ENCODE results near the gene SHCBP1L. TPM values are rescaled to one million over a fixed set of nuclear protein-coding genes. Genes with fewer than 3 reads are reported as not detected.
"Not testable (repeated sequence)": the region's sequence is repeated elsewhere in the genome, so short reads cannot be mapped to it uniquely, and the experiment has no call there.

Gene SHCBP1L
- total RNA-seq, 1 donor from 2014 or later: not detected

GRCh38 chr1:182955596-182956588, 2.9 kb upstream of the SHCBP1L start:
- DNase-seq: no peak
- Mint-ChIP-seq H3K4me1 (ENCODE audit: low read depth, unreplicated experiment) (peaks cover 6% of the 10 kb centered on the region), H3K36me3 (ENCODE audit: unreplicated experiment) (no peaks in the 10 kb centered on the region), H3K9me3 (ENCODE audit: unreplicated experiment) (no peaks in the 10 kb centered on the region), H3K4me3 (ENCODE audit: unreplicated experiment) (no peak overlapping the region), H3K27ac (ENCODE audit: unreplicated experiment) (peak overlapping the region; percentile 8), H3K27me3 (ENCODE audit: unreplicated experiment) (no peaks in the 10 kb centered on the region)
- TF ChIP-seq, protein P1, sequence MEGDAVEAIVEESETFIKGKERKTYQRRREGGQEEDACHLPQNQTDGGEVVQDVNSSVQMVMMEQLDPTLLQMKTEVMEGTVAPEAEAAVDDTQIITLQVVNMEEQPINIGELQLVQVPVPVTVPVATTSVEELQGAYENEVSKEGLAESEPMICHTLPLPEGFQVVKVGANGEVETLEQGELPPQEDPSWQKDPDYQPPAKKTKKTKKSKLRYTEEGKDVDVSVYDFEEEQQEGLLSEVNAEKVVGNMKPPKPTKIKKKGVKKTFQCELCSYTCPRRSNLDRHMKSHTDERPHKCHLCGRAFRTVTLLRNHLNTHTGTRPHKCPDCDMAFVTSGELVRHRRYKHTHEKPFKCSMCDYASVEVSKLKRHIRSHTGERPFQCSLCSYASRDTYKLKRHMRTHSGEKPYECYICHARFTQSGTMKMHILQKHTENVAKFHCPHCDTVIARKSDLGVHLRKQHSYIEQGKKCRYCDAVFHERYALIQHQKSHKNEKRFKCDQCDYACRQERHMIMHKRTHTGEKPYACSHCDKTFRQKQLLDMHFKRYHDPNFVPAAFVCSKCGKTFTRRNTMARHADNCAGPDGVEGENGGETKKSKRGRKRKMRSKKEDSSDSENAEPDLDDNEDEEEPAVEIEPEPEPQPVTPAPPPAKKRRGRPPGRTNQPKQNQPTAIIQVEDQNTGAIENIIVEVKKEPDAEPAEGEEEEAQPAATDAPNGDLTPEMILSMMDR (IDR thresholded peaks at IDR 0.05; ENCODE audit: partially characterized antibody, unreplicated experiment): no peak

- Mint-ChIP-seq H3K27ac (ENCODE audit: unreplicated experiment) (no peak overlapping the region), H3K9me3 (ENCODE audit: unreplicated experiment) (no peaks in the 10 kb centered on the region), H3K36me3 (ENCODE audit: unreplicated experiment) (no peaks in the 10 kb centered on the region), H3K27me3 (ENCODE audit: unreplicated experiment) (no peaks in the 10 kb centered on the region), H3K4me1 (ENCODE audit: low read depth, unreplicated experiment) (peaks cover 6% of the 10 kb centered on the region), H3K4me3 (ENCODE audit: unreplicated experiment) (no peak overlapping the region)
- TF ChIP-seq, protein P1 (IDR thresholded peaks at IDR 0.05; ENCODE audit: partially characterized antibody, unreplicated experiment): no peak
- DNase-seq: no peak
These were observed 860 bp upstream of the SHCBP1L start for GRCh38 chr1:182953826-182954225.

- not testable (repeated sequence) for H3K27me3 Mint-ChIP-seq (ENCODE audit: unreplicated experiment); H3K9me3 Mint-ChIP-seq (ENCODE audit: unreplicated experiment); H3K36me3 Mint-ChIP-seq (ENCODE audit: unreplicated experiment); DNase-seq; H3K4me3 Mint-ChIP-seq (ENCODE audit: unreplicated experiment); H3K27ac Mint-ChIP-seq (ENCODE audit: unreplicated experiment); H3K4me1 Mint-ChIP-seq (ENCODE audit: low read depth, unreplicated experiment)
These were observed 9.6 kb downstream of the SHCBP1L start for GRCh38 chr1:182943336-182943735.

DNA sequence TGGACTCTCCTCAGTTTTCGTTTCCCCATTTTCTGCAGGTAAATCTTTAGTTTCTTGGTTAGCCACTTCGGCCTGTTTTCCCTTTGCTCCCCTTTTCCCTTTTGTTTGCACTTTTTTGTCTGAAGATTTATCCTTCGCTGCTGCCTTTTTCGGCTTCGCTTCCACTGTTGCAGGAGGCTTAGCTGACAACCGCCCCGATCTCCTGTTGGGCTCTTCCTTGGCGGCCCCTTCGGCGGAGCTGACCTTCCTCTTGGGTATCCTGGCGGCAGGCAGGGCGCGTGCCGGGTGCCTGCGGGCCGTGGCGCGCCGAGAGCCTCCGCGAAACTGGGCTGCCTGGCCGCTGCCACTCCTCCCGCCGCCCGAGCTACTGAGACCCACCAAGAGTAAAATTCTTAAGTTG, 10.8 kb downstream of the SHCBP1L start:
- not testable (repeated sequence) for H3K27me3 Mint-ChIP-seq (ENCODE audit: unreplicated experiment); H3K4me1 Mint-ChIP-seq (ENCODE audit: low read depth, unreplicated experiment); H3K36me3 Mint-ChIP-seq (ENCODE audit: unreplicated experiment); H3K27ac Mint-ChIP-seq (ENCODE audit: unreplicated experiment); H3K9me3 Mint-ChIP-seq (ENCODE audit: unreplicated experiment)
- peak; percentile 54 for DNase-seq
- H3K4me3 Mint-ChIP-seq (ENCODE audit: unreplicated experiment): peak overlapping the region; percentile 78

DNA sequence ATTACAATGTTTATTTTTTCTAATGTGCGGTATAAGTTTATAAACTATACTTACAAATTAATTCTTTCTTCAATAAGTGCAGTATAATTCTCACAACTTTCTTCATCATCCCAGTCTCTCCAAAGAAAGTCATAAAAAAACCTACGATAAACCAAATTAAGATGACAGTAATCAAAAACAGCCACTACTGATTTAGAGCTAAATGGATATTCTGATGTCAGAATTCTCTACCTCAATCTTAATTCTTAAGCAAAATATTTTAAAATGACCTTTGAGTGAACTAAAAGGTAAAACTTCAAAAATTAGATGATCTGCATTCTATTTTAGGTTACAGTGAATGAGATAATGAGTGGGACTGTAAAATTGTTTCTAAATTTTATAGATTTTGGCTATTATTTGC, 13.6 kb downstream of the SHCBP1L start:
- H3K4me3 Mint-ChIP-seq (ENCODE audit: unreplicated experiment): no peak overlapping the region
- no peak for DNase-seq
- no peaks in the 10 kb centered on the region for H3K27me3 Mint-ChIP-seq (ENCODE audit: unreplicated experiment)
- no peak overlapping the region for H3K27ac Mint-ChIP-seq (ENCODE audit: unreplicated experiment)
- no peaks in the 10 kb centered on the region for H3K9me3 Mint-ChIP-seq (ENCODE audit: unreplicated experiment)
- TF ChIP-seq, protein P1 (IDR thresholded peaks at IDR 0.05; ENCODE audit: partially characterized antibody, unreplicated experiment): no peak
- peaks cover 5% of the 10 kb centered on the region for H3K36me3 Mint-ChIP-seq (ENCODE audit: unreplicated experiment)
- H3K4me1 Mint-ChIP-seq (ENCODE audit: low read depth, unreplicated experiment): peaks cover 2% of the 10 kb centered on the region

GRCh38 chr1:182935716-182936115, 17.2 kb downstream of the SHCBP1L start:
- TF ChIP-seq, protein P1 (IDR thresholded peaks at IDR 0.05; ENCODE audit: partially characterized antibody, unreplicated experiment): no peak
- H3K27ac Mint-ChIP-seq (ENCODE audit: unreplicated experiment): no peak overlapping the region
- no peaks in the 10 kb centered on the region for H3K27me3 Mint-ChIP-seq (ENCODE audit: unreplicated experiment)
- no peak overlapping the region for H3K4me3 Mint-ChIP-seq (ENCODE audit: unreplicated experiment)
- no peaks in the 10 kb centered on the region for H3K4me1 Mint-ChIP-seq (ENCODE audit: low read depth, unreplicated experiment)
- no peaks in the 10 kb centered on the region for H3K9me3 Mint-ChIP-seq (ENCODE audit: unreplicated experiment)
- peaks cover 8% of the 10 kb centered on the region for H3K36me3 Mint-ChIP-seq (ENCODE audit: unreplicated experiment)
- DNase-seq: no peak
